Measurements from ENCODE around the gene FOXJ2.

- TF ChIP-seq CTCF (IDR thresholded peaks at IDR 0.05) (no peak), POLR2A (IDR thresholded peaks at IDR 0.05) (no peak)
These were observed 6.2 kb downstream of the FOXJ2 start for GRCh38 chr12:8038659-8039114.

All from right lobe of liver (tissue), 4 donors.